ENCODE measurements around the gene GALK1.
"Not testable (repeated sequence)": the region's sequence is repeated elsewhere in the genome, so short reads cannot be mapped to it uniquely, and the experiment has no call there.

Gene GALK1

DNA sequence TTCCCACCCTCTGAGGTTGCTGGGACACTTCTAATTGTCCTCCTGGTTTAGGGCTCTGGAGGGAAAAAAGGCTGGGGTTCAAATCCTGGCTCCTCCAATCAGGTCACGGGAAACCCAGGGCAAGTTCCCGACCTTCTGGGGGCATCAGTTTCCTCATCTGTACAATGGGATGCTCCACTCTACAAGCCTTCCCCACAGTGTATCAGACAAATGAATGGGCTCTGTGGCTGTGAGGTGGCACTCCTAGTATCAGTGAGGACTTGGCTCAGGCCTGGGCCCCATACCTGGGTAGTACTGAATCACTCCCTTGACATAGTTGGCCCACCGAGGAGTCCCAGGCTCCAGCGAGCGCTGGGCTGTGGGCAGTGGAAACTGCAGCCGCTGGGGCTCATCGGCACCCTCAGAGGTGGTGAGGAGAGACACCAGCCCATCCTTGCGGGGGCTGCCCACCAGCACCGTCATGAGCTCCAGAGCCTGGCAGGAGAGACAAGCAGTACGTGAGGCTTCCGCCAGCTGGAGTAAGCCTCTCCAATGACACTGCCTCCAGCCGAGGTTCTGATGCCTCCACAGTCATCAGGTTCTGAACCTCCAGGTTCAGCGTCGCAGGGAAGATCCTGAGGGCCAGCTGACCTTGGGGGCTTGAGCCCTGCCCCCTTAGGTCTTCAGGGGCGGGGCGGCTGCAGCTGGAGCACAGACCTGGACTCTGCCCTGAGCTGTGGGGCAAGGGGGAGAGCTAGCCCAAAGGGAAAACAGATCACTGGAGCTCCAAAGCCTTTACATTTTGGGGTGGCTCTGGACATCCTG, 1.2 kb downstream of the GALK1 start:
- DNase-seq = no peak

DNA sequence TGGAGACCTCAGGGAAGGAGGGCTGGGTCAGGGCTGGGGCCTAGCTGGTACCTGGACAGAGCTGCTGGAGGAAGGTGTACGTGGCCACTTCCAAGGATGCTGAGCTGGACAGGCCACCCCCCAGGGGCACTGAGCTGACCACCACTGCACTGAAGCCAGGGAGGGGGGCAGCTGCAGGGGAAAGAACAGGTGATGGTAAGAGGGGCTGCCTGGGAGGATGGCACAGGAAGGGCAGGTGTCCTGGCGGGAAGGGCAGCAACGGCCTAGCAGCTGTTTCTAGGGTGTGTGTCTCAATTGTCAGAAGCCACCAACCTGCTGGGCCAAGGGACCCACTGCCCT, 1.8 kb downstream of the GALK1 start:
- DNase-seq = no peak

DNA sequence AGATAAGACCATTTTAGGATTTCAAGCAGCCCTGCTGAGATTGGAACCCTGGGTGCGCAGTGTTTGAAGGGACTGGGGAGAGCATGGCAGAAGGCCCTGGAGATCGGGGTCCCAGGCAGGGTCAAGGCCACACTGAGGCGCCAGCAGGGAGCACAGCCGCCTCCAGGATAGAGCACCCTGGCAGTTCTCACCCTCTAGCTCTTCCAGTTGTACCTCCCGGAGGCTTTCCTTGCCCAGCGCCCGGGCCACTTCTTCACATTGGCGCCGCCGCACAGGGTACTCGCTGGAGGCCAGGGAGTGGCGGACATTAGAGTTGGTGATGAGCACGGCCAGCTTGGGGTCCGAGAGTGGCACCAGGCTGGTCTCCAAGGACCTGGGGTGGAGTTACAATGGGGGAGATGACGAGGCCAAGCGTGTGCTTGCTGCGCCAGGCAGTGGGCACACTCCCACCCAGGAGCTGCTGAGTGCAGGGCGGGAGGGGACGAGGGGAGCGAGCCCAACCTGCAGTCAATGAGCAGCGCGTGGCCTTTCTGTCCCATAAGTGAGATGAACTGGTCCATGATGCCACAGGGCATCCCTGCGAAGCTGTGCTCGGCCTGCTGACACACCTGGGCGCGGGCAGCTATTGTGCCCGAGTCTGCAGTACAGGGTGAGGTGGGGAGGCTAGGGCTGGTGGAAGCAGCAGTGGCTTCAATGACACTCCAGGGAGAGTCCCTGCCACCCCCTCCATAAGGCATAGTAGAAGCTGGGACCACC, 2.3 kb downstream of the GALK1 start:
- no peak for DNase-seq

DNA sequence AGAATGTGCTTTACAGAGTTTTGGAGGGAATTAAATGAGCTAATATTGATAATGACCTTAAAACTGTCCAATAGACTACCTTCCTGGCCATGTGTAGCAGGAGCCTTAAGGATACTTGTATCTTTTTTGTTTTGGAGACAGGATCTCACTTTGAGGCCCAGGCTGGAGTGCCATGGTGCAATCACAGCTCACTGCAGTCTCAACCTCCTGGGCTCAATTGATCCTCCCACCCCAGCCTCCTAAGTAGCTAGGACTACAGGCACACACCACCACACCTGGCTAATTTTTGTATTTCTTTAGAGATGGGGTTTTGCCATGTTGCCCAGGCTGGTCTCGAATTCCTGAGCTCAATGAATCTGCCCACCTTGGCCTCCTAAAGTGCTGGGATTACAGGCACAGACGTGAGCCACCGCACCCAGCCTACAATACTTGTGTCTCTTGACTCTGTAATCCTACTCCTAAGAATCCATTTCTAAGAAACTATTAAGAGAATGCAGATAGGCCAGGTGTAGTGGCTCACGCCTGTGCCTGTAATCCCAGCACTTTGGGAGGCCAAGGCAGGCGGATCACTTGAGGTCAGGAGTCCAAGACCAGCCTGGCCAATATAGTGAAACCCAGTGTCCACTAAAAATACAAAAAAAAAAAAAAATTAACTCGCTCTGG, 4.9 kb downstream of the GALK1 start:
- DNase-seq = not testable (repeated sequence)

DNA sequence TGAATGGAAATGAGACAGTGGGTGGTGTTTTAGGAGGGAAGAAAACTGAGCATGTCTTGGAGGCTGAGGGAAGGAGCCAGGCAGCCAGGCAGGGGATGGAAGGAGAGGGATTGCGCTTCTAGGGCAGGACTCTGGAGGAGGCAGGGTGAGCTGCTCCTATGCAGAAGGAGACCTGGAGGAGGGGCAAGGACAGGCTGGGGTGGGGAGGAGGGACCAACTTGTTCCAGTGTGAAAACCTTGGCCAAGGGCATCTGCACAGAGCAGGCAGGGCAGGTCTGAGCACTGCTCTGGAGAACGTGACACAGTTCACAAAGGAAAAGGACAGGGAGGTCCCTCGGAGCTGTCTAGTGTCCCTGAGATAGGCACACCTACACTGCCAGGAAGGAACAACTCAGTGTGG, 5.5 kb downstream of the GALK1 start:
- no peak for DNase-seq

DNA sequence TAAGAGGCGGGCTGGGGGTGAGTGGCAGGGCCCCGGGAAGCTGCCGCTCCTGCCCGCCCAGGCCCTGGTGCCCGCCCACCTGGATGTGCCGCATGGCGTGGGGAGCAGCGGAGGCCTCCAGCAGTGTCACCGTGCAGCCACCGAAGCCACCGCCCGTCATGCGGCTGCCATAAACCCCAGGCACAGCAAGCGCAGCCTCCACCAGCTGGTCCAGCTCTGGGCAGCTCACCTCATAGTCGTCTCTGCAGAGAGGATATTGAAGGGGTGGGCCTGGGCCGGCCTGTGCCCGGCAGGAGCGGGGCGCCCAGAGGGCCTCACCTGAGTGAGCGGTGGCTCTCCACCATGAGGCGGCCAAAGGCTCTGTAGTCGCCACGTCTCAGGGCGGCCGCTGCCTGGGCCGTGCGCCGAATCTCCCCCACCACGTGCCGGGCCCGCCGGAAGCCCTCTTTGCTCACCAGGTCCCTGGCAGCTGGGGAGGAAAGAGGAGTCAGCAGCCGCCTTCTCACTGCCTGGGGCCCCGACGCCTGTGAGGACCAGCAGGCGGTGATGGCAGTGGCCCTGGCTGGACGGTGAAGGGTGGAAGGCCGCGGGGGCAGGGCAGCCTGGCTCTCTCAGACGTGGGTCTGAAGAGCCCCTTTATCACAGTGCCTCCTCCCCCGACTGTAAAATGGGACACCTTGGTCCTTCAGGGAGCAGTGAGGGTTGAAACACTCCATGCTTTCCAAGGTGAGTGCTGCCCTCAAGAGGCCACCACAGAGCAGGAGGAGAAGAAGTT, 6.7 kb downstream of the GALK1 start:
- no peak for DNase-seq

DNA sequence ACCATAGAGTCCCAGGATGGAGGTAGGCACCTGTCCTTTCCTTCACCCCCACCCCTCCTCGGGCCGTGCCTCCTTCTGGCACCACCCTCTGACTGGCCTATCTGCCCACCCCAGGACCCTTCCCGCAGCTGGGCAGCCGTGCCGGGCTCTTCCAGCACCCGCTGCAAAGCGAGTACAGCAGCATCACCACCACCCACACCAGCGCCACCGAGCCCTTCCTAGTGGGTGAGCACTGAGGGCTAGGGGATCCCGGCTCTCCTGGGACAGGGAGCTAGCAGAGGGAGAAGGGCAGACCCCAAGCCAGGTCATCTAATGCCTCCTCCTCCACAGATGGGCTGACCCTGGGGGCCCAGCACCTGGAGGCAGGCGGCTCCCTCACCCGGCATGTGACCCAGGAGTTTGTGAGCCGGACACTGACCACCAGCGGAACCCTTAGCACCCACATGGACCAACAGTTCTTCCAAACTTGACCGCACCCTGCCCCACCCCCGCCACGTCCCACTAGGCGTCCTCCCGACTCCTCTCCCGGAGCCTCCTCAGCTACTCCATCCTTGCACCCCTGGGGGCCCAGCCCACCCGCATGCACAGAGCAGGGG, 7.8 kb downstream of the GALK1 start:
- DNase-seq = no peak

DNA sequence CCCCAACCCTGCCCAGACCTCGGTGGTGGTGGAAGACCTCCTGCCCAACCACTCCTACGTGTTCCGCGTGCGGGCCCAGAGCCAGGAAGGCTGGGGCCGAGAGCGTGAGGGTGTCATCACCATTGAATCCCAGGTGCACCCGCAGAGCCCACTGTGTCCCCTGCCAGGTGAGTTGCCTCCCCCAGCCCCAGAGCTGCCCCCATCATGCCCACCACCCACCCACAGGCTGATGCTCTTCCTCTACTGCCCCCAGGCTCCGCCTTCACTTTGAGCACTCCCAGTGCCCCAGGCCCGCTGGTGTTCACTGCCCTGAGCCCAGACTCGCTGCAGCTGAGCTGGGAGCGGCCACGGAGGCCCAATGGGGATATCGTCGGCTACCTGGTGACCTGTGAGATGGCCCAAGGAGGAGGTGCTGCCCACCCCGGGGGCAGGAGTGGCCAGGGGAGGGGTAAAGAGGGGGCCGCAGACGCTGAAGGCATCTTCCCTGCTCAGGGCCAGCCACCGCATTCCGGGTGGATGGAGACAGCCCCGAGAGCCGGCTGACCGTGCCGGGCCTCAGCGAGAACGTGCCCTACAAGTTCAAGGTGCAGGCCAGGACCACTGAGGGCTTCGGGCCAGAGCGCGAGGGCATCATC, 8.4 kb downstream of the GALK1 start:
- DNase-seq = no peak

DNA sequence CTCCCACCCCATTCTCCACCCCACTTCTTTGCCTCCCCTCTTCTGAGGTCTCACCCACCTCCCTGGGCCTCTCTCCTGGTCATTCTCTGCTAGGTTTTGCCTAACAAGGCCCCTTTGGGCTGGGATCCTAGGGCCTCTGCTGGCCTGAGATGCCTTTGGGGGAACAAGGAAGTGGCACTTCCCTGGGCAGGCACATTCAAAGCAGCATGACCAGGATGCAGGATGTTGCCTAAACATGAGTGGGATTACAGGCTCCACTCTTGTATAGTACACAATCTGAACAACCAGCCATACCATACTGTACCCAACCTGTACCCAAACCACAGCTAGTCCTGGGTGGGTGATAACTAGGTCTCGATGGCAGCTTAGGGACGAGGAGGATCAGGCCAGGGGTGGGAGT, 9.0 kb downstream of the GALK1 start:
- DNase-seq = no peak

DNA sequence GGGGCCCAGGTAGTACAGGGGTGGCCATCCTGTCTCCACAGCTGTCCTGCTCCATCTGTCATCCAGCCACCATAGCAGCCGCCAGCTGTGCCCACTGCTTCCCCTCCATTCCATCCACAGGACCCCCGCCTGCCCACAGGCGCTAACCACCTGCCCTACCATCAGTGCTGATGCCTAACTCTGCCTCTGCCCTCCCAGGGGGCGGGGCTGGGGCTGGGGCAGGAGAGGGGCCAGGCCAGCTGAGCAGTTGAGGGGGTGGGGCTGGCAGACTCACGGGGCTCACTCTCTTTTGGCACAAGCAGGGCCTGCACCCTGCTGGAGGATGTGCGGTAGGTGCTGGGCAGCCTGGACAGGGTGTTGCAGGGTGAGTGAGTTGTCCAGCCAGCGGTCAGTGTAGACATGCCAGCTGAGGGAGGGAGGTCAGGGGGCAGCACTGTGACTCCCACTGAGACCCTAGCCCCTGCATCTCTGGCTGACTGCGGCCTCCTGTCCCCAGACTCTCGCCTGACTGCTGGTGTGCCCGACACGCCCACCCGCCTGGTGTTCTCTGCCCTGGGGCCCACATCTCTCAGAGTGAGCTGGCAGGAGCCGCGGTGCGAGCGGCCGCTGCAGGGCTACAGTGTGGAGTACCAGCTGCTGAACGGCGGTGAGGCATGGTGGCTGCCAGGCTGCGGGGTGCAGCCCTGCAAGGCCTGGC, 9.6 kb downstream of the GALK1 start:
- no peak for DNase-seq

DNA sequence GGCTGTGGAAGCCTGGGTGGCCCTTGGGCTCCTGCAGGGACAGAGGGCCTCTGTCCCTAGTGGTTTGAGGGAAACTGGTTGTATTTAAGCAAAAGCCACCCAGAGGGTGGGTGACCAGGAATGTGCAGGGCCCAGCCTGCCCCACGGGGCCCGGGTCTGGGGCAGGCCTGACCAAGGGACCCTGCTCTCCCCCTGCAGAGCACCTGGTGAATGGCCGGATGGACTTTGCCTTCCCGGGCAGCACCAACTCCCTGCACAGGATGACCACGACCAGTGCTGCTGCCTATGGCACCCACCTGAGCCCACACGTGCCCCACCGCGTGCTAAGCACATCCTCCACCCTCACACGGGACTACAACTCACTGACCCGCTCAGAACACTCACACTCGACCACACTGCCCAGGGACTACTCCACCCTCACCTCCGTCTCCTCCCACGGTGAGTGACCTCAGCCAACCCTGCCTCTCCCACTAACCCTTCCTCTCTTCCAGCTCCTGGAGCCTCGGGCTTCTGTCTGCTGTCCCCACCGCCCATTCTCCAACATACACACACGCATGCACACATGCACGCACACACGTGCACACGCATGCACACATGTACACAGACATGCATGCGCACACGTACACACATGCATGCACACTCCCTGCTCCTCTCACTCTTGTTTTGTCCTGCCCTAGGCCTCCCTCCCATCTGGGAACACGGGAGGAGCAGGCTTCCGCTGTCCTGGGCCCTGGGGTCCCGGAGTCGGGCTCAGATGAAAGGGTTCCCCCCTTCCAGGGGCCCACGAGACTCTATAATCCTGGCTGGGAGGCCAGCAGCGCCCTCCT, 10.4 kb downstream of the GALK1 start:
- no peak for DNase-seq

DNA sequence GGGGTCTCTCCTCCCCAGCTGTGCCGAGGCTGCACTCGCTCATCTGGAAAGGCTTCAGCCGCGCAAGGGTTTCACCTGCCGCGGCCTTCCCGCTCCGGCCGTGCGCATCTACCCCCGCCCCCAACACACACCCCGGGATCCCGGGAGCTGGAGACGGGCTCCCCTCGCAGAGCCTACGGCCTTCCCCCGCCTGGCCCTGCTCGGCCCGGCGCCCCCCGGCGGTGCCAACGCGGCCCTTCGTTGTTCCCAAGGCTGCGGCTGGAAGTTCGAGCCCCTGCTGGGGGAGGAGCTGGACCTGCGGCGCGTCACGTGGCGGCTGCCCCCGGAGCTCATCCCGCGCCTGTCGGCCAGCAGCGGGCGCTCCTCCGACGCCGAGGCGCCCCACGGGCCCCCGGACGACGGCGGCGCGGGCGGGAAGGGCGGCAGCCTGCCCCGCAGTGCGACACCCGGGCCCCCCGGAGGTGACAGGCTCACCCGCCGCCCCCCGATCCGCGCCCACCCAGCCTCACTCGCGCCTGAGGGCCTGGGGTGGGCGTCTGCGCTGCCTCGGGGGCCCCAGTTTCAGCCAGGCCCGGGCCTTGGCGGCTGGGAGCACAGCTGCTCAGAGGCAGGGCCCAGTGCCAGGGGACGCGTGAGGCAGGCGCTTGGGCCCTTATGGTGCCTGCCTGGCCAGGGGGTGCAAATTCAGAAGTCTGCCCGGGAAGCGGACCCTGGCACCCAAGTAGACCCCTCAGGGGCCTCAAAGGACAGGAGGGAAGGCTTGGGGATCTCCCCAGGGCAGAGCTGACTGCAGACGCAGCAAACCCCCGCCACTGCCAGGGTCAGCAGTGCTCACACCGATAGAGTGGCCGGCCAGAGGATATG, 11.2 kb downstream of the GALK1 start:
- DNase-seq = peak; percentile 75

DNA sequence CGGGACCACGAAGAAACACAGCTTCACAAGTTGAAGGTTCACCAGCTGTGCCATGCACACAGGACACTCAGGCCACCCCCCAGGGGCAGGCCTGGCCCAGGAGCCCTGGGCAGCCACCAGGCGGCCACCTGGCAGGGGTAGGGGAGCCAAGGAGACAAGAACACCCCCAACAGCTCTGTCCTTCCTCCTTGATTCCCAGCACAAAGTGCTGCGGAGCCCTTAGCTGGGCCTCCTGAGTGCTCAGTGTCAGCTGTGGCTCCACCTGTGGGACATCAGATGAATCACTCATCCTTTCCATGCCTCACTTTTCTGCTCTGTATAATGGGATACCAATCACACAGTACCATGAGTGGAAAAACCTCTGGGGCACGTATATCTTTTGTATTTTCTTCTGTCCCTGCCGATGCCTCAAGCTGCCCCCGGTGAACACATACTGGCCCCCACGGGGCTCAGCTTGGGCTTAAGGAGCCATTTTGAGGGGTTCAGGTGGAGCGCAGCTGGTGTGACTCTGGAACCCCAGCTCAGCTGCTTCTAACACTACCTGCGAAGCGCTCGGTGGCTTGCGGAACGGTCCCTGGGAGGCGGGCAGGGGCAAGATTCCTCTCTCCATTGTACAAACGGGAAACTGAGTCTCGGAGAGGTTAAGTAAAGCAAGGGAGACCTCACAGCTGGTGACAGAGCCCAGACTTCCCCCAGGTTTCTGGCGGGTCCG, 12.0 kb downstream of the GALK1 start:
- DNase-seq = no peak

DNA sequence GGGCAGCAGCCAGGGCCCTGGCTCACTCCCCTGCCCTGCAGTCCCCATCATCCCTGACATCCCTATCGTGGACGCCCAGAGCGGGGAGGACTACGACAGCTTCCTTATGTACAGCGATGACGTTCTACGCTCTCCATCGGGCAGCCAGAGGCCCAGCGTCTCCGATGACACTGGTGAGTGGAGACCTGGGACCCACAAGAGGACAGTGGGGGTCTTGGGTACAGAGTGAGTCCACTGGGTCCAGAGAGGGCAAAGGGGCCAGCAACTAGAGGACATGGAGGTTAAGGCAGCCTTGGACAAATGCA, 12.6 kb downstream of the GALK1 start:
- DNase-seq = no peak

DNA sequence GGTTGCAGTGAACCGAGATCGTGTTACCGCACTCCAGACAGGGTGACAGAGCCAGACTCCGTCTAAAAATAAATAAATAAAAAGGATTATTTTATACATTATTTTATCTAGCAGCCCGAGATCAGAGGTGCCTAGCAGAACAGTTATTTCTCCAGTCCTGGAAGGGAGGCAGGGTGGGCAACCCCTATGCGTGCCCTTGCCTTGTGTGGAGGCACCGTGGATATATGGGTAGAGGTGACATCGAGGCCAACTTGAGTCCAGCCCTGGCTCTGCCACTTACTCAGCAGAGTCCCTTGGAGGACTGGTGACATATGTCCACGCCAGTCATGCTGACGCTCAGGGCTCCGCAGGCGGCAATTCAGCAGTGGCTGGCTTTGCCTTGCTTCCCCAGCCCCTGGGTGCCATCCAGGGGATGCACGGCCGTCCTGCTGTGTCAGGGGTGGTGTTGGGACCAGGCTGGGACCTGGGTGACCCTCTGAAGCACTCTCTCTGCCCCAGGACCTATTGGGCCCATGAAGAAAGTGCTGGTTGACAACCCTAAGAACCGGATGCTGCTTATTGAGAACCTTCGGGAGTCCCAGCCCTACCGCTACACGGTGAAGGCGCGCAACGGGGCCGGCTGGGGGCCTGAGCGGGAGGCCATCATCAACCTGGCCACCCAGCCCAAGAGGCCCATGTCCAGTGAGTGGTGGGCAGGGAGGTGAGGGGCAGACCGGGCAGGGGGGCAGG, 13.2 kb downstream of the GALK1 start:
- DNase-seq = no peak

DNA sequence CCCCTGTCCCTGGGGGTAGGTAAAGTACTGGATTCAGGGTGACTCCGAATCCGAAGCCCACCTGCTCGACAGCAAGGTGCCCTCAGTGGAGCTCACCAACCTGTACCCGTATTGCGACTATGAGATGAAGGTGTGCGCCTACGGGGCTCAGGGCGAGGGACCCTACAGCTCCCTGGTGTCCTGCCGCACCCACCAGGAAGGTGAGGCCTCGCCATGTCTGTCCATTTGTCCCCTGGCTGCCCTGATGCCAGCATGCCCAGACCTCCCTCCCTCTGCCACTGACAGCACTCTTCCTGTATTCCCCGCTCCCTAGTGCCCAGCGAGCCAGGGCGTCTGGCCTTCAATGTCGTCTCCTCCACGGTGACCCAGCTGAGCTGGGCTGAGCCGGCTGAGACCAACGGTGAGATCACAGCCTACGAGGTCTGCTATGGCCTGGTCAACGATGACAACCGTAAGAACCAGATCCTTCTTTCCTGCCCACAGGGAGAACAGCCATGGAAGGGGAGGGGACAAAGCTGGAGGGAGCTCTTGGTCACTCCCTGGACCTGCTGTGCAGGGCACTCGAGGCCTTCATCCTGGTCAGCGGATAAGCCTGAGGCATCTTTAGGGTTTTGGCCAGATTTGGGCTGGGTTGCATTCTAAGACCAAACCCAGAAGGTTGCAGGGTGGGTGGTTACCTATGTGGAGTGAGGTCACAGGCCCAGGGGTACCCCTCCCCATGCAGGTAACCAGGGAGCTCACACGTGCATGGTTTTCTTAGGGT, 14.2 kb downstream of the GALK1 start:
- no peak for DNase-seq

DNA sequence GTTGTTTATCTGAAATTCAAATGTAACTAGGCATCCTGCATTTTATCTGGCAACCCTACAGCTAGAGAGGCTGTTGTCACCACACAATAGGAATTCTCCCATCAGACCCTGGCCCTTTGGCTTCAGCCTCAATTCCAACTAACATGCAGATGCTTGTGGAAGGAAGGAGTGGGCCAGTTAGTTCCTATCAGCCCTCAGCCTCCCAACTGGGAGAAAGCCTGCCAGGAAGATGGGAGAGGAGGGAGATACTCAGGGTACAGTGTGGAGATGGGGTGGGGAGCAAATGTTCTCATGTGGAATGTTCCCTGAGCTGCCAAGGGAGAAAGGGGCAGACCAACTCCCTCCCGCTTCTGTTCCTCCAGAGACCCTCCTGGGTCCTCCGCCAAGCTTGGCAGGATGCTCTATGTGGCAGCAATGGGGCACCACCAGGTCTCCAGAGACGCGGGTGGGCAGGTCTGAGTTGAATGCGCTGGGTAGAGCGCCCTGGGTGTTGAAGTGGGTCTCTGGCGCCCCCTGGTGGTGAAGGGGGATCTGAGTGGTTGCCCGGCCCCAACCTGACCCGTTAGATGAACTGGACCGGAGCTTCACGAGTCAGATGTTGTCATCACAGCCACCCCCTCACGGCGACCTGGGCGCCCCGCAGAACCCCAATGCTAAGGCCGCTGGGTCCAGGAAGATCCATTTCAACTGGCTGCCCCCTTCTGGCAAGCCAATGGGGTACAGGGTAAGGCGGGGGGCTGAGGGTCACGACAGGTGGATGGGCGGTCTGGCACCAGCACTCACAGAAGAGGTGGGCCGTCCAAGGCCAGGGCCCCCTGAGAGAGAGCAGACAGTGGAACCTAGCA, 15.2 kb downstream of the GALK1 start:
- peak; percentile 94 for DNase-seq
